Body of pancreas (tissue), 4 donors: Measurements from ENCODE around the gene AGPAT1. TPM values are rescaled to one million over a fixed set of nuclear protein-coding genes. Genes with fewer than 3 reads are reported as not detected.
"Not testable (repeated sequence)": the region's sequence is repeated elsewhere in the genome, so short reads cannot be mapped to it uniquely, and the experiment has no call there.

Experiments used
- ATAC-seq: fragments of 150-250 bp; one replicate; pipeline ENCODE4 v1.9.1; 2016
- DNase-seq, 4 donors: peaks; one replicate each; pipeline ENCODE4 v3.0.0-alpha.2; 2019
- H3K27ac ChIP-seq, 4 donors: fragments of 200-600 bp; sonication (generic); 1 replicate in 3 of 4; 2 replicates in 1 of 4; pipeline versions ENCODE4 v1.5.1 to v1.6.1; 2016 to 2019; ENCODE audit warnings: mild to moderate bottlenecking in 1 of 4, mixed read lengths in 1 of 4, moderate library complexity in 1 of 4
- H3K27me3 ChIP-seq, 2 donors: fragments of 200-600 bp; sonication (generic); one replicate each; pipeline ENCODE4 v1.6.0; 2016; ENCODE audit warnings: mild to moderate bottlenecking in 1 of 2
- H3K36me3 ChIP-seq, 2 donors: fragments of 200-600 bp; sonication (generic); replicated peaks in 1 of 2; 2 replicates each; pipeline ENCODE4 v1.5.1; 2016; ENCODE audit warnings: low read depth in 2 of 2; ENCODE audit not compliant: insufficient read depth in 1 of 2
- H3K4me1 ChIP-seq: fragments of 200-600 bp; sonication (generic); one replicate; pipeline ENCODE4 v1.6.0; 2016
- H3K4me3 ChIP-seq, 2 donors: fragments of 200-600 bp; sonication (generic); 1 replicate in 1 of 2; 2 replicates in 1 of 2; pipeline ENCODE4 v1.5.1; 2016 to 2019
- H3K9me3 ChIP-seq, 3 donors: fragments of 200-600 bp; sonication (generic); 1 replicate in 2 of 3; 2 replicates in 1 of 3; pipeline ENCODE4 v1.5.1; 2016
- POLR2A ChIP-seq, 3 donors: fragments of 450-650 bp; IDR thresholded peaks; one replicate each; pipeline ENCODE4 v1.6.1; 2016; ENCODE audit warnings: antibody characterized with exemption in 3 of 3, mild to moderate bottlenecking in 2 of 3
- WGBS, 2 donors: methylation state at CpG; one replicate each; pipeline ENCODE4 v1.1.5; 2017; 5-methylcytosine and 5-hydroxymethylcytosine counted together
- intact Hi-C: fragments of 100-400 bp; cut with DNase I; formaldehyde crosslinking; loops from one replicate; pipeline ENCODE4 v1.15.1; 2023
- total RNA-seq, 2 donors: library from RNA; depleted of rRNA; stranded (reverse); fragments of >200 nt; gene quantifications; one replicate each; pipeline ENCODE4 v1.1.0, GENCODE V29; 2016
- TF ChIP-seq, protein P1 (sequence below), 7 experiments: fragments of 450-650 bp in 4 of 7; fragments of 200-600 bp in 3 of 7; sonication (generic) in 3 of 7; IDR thresholded peaks; one replicate each; pipeline ENCODE4 v1.5.1; 2016 to 2019; ENCODE audit warnings: antibody characterized with exemption in 7 of 7

Gene AGPAT1
- total RNA-seq, 2 donors from 2014 or later: 13.2 to 16.1 TPM

GRCh38 chr6:32185681-32186131 is 9.8 kb upstream of the AGPAT1 start:
- H3K27me3 ChIP-seq, H3K4me3 ChIP-seq, intact Hi-C loops, H3K36me3 ChIP-seq, H3K9me3 ChIP-seq: not testable (repeated sequence)
- Histone ChIP-seq H3K27ac (peak overlapping the region in 3 of 4 donors; percentile 54 to 68 (median 59)), H3K4me1 (peaks cover 28% of the 10 kb centered on the region)
- ATAC-seq (peak; percentile 68), DNase-seq (peak; percentile 66 to 84 (median 71))
- WGBS, 2 donors: 39 to 55% methylated on average over 11 of the region's 11 CpGs

- H3K9me3 ChIP-seq: no peaks in the 10 kb centered on the region
- peaks cover 33% of the 10 kb centered on the region for H3K4me1 ChIP-seq
- intact Hi-C loops: no loop called here
- ATAC-seq (no peak), DNase-seq (no peak)
- H3K27me3 ChIP-seq: no peaks in the 10 kb centered on the region
- TF ChIP-seq, protein P1, sequence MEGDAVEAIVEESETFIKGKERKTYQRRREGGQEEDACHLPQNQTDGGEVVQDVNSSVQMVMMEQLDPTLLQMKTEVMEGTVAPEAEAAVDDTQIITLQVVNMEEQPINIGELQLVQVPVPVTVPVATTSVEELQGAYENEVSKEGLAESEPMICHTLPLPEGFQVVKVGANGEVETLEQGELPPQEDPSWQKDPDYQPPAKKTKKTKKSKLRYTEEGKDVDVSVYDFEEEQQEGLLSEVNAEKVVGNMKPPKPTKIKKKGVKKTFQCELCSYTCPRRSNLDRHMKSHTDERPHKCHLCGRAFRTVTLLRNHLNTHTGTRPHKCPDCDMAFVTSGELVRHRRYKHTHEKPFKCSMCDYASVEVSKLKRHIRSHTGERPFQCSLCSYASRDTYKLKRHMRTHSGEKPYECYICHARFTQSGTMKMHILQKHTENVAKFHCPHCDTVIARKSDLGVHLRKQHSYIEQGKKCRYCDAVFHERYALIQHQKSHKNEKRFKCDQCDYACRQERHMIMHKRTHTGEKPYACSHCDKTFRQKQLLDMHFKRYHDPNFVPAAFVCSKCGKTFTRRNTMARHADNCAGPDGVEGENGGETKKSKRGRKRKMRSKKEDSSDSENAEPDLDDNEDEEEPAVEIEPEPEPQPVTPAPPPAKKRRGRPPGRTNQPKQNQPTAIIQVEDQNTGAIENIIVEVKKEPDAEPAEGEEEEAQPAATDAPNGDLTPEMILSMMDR (IDR thresholded peaks at IDR 0.05): no peak
- TF ChIP-seq POLR2A (IDR thresholded peaks at IDR 0.05): no peak
- H3K27ac ChIP-seq: peak within 1 kb of the TSS in 2 of 4 donors; percentile 12 to 13
- no peak within 1 kb of the TSS for H3K4me3 ChIP-seq
- 74% methylated on average over 5 to 6 of the region's 6 CpGs for WGBS, 2 donors
- peaks cover 0 to 6% of the 10 kb centered on the region in 2 donors for H3K36me3 ChIP-seq
Measured at GRCh38 chr6:32184084-32184640, 8.3 kb upstream of the AGPAT1 start, which contains the start of gene AGER. AGER (minus strand) TSS chr6:32184253; CDS start chr6:32184222, 31 bp downstream.

DNA sequence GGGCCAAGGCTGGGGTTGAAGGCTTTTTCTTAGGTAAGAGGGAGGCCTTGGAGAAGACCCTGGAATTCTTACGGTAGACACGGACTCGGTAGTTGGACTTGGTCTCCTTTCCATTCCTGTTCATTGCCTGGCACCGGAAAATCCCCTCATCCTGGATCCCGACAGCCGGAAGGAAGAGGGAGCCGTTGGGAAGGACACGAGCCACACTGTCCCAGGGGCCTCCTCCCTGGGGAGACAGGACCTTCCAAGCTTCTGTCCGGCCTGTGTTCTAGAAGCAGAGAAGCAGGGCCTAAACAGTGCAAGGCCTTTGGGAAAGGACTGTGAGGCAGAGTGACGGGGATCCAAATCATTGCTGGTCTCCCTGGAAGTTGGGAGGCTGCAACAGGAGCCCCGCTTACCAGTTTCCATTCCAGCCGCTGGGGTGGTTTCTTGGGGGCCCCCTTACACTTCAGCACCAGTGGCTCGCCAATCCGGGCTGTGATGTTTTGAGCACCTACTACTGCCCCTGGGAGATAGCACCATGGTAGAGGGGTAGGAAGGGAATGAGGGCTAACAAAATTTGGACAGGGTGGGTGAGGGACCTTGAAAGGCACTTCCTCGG is 7.7 kb upstream of the AGPAT1 start:
- ATAC-seq (no peak), DNase-seq (no peak)
- no peaks in the 10 kb centered on the region for H3K9me3 ChIP-seq
- 87 to 88% methylated on average over 15 of the region's 15 CpGs for WGBS, 2 donors
- peaks cover 32% of the 10 kb centered on the region for H3K4me1 ChIP-seq
- H3K27ac ChIP-seq: peak overlapping the region in 2 of 4 donors; percentile 12 to 13
- intact Hi-C loops: no loop called here
- TF ChIP-seq, protein P1 (IDR thresholded peaks at IDR 0.05): no peak
- TF ChIP-seq POLR2A (IDR thresholded peaks at IDR 0.05): no peak
- H3K4me3 ChIP-seq: no peak overlapping the region
- no peaks in the 10 kb centered on the region for H3K27me3 ChIP-seq
- peaks cover 0 to 6% of the 10 kb centered on the region in 2 donors for H3K36me3 ChIP-seq

- peaks cover 26% of the 10 kb centered on the region for H3K4me1 ChIP-seq
- no peaks in the 10 kb centered on the region for H3K9me3 ChIP-seq
- no peaks in the 10 kb centered on the region for H3K27me3 ChIP-seq
- DNase-seq: no peak
- no peak overlapping the region for H3K4me3 ChIP-seq
- peaks cover 0 to 6% of the 10 kb centered on the region in 2 donors for H3K36me3 ChIP-seq
- TF ChIP-seq, protein P1 (IDR thresholded peaks at IDR 0.05): no peak
- no peak for TF ChIP-seq POLR2A (IDR thresholded peaks at IDR 0.05)
- ATAC-seq: no peak
- H3K27ac ChIP-seq: peak overlapping the region in 1 of 4 donors; percentile 13
- 67 to 82% methylated on average over 3 of the region's 3 CpGs for WGBS, 2 donors
- intact Hi-C loops: no loop called here
Measured at GRCh38 chr6:32183030-32183429, 7.1 kb upstream of the AGPAT1 start.

- DNase-seq (no peak), ATAC-seq (no peak)
- peaks cover 26% of the 10 kb centered on the region for H3K4me1 ChIP-seq
- 85 to 97% methylated on average over 10 of the region's 10 CpGs for WGBS, 2 donors
- intact Hi-C loops: no loop called here
- TF ChIP-seq POLR2A (IDR thresholded peaks at IDR 0.05): no peak
- TF ChIP-seq, protein P1 (IDR thresholded peaks at IDR 0.05): no peak
- peaks cover 0 to 6% of the 10 kb centered on the region in 2 donors for H3K36me3 ChIP-seq
- no peaks in the 10 kb centered on the region for H3K27me3 ChIP-seq
- H3K4me3 ChIP-seq: no peak overlapping the region
- H3K9me3 ChIP-seq: no peaks in the 10 kb centered on the region
- no peak overlapping the region for H3K27ac ChIP-seq
Measured at GRCh38 chr6:32182555-32182981, 6.7 kb upstream of the AGPAT1 start.
